Stimulated activated naive CD8-positive, alpha-beta T cell treated with anti-CD3 and anti-CD28 coated beads, Interleukin-15, Interleukin-2, amounts not matched to agents 100 ng/mL and 50 ng/mL, for 24 hours (primary cell): ENCODE measurements around the gene LARP6.
"Not testable (repeated sequence)": the region's sequence is repeated elsewhere in the genome, so short reads cannot be mapped to it uniquely, and the experiment has no call there.

Source experiments
- H3K27ac Mint-ChIP-seq: one replicate; pipeline ENCODE4 v1.8.0; 2021; ENCODE audit warnings: mild to moderate bottlenecking, mixed read lengths
- H3K27me3 Mint-ChIP-seq: one replicate; pipeline ENCODE4 v1.8.0; 2021; ENCODE audit warnings: mixed read lengths
- H3K36me3 Mint-ChIP-seq: one replicate; pipeline ENCODE4 v1.8.0; 2021; ENCODE audit warnings: low read depth, mixed read lengths
- H3K4me1 Mint-ChIP-seq: one replicate; pipeline ENCODE4 v1.8.0; 2021; ENCODE audit warnings: low read depth, mixed read lengths
- H3K4me3 Mint-ChIP-seq: one replicate; pipeline ENCODE4 v1.8.0; 2021; ENCODE audit warnings: mild to moderate bottlenecking, mixed read lengths
- H3K9me3 Mint-ChIP-seq: one replicate; pipeline ENCODE4 v1.8.0; 2021; ENCODE audit warnings: mixed read lengths

Gene LARP6

GRCh38 chr15:70853973-70854665, at the start of gene LARP6:
Gene LARP6, minus strand, starts transcription at chr15:70854157. Its CDS starts 69 bp downstream, at chr15:70854088.
- Mint-ChIP-seq H3K36me3 (no peaks in the 10 kb centered on the region), H3K4me1 (peaks cover 6% of the 10 kb centered on the region), H3K27me3 (peaks cover 66% of the 10 kb centered on the region), H3K27ac (no peak within 1 kb of the TSS), H3K4me3 (peak within 1 kb of the TSS; percentile 80), H3K9me3 (no peaks in the 10 kb centered on the region)

DNA sequence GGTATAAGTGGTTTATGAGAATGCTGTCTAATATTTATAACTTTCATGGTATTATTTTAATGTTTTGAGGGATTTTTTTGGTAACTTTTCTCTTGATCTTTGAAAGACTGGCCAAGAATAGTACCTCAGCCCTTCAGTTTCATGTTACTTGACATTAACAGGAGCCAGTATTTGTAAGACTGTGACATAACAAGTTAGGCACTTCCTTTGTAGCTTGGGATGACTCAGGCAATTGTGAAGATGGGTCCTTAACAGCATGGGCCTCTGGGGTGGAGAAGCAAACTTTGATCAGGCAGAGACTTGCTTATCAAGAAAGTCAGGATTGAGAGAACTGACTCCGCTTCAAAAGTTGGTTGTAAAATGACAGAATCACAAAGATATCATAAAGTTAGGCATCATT, 48.1 kb upstream of the LARP6 start:
- Mint-ChIP-seq H3K27ac (no peak overlapping the region), H3K4me1 (no peaks in the 10 kb centered on the region), H3K9me3 (peaks cover 2% of the 10 kb centered on the region), H3K27me3 (peaks cover 18% of the 10 kb centered on the region), H3K4me3 (no peak overlapping the region), H3K36me3 (no peaks in the 10 kb centered on the region)

DNA sequence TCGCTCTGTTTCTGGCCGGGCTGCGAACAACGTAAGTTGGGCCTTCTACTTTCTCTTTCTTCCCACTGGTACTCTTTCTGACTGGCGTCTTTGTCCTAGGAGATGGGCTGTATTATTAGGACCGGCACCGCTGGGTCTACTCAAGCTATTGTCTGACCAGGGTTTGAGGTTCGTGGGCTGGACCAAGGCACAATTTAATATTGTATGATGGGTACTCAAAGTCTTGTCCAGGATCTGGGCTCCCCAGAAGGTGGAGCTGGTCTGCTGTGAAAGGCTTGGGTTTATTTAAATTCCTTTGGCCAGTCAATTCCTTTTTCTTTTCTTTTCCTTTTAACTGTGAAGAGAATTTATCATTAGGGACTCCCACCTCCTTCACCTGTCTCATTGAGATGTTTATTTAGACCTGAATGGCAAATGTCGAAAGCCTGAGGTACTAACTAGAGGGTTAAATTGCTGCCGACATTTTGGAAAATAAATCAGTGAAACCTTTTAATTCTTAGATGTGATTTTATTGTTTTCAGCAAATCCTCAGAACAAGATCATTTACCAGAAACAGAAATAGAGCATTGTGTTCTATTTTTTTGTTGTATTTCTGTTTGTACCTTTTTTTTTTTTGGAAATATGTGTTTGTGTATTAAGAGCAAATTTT, 39.1 kb upstream of the LARP6 start:
- peaks cover 80% of the 10 kb centered on the region for H3K27me3 Mint-ChIP-seq

GRCh38 chr15:70892002-70892911, 38.3 kb upstream of the LARP6 start, which contains the start of the genes LRRC49 and THAP10:
Gene LRRC49, plus strand, starts transcription at chr15:70892826. Its CDS starts 69 bp downstream, at chr15:70892895.
Gene THAP10, minus strand, starts transcription at chr15:70892433. Its CDS starts 161 bp downstream, at chr15:70892272.
- Mint-ChIP-seq H3K4me1 (peaks cover 11% of the 10 kb centered on the region), H3K27ac (peak within 1 kb of the TSS; percentile 91), H3K27me3 (peaks cover 79% of the 10 kb centered on the region), H3K9me3 (no peaks in the 10 kb centered on the region), H3K4me3 (peak within 1 kb of the TSS; percentile 91), H3K36me3 (no peaks in the 10 kb centered on the region)

More for the DNA sequence above, 39.1 kb upstream of the LARP6 start:
- H3K27ac Mint-ChIP-seq, result peak overlapping the region; percentile 91
- H3K9me3 Mint-ChIP-seq, result no peaks in the 10 kb centered on the region
- H3K4me3 Mint-ChIP-seq, result peak overlapping the region; percentile 91
- H3K4me1 Mint-ChIP-seq, result peaks cover 11% of the 10 kb centered on the region
- no peaks in the 10 kb centered on the region for H3K36me3 Mint-ChIP-seq

DNA sequence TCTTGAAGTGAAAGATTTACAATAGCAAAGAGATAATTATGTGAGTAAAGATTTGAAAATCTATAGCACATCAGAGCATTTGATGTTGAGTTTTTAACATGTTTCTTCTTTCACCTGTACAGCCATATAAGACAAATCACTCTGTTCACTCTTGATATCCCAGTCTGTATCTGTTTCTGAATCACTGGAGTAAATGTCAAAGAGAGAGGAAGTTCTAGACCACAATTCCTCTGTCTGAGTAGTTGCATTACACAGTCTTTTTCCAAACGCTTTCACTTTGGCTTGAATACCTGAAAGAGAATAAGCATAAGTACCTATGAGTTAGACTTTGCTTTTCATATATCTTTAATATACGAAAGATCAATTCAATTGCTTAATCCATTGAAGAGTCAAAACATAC, 28.4 kb upstream of the LARP6 start:
- Mint-ChIP-seq H3K4me1 (no peaks in the 10 kb centered on the region), H3K9me3 (no peaks in the 10 kb centered on the region), H3K27me3 (peaks cover 43% of the 10 kb centered on the region)

DNA sequence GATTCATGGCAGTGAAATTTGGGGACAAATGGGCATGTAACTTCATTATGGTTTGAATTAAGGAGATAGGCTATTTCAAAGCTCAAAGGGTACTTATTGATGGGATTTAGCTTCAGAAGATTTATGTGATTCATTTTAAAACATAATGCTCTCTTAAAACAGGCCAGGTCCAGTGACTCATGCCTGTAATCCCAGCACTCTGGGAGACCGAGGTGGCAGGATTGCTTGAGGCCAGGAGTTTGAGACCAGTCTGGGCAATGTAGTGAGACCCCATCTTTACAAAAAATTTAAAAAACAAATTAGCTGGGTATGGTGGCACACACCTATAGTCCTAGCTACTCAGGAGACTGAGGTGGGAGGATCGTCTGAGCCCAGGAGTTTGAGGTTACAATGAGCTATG, 26.8 kb upstream of the LARP6 start:
- Mint-ChIP-seq H3K4me1 (no peaks in the 10 kb centered on the region), H3K27me3 (peaks cover 46% of the 10 kb centered on the region), H3K9me3 (no peaks in the 10 kb centered on the region)

More for the DNA sequence above, 28.4 kb upstream of the LARP6 start:
- Mint-ChIP-seq H3K36me3 (no peaks in the 10 kb centered on the region), H3K4me3 (no peak overlapping the region), H3K27ac (no peak overlapping the region)

DNA sequence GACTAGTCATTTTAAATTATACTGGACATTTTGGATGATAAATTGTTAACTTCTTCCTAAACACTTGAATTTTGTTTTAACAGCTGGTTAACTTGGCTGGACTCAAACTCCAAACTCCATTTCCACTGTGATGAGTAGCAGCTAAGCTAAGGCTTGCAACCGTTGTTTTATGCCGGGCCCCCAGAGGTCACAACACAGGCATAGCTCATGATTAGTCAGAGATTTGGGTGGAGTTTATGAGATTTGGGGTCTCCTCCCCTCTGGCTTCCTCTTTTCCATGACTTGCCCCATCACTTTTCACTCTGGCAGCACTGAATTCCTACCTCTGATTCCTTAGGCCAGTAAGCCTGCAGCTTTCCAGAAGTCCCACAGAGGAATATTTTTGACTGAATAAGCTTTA, 25.4 kb upstream of the LARP6 start:
- Mint-ChIP-seq H3K27me3 (peaks cover 43% of the 10 kb centered on the region), H3K4me3 (no peak overlapping the region), H3K27ac (no peak overlapping the region), H3K36me3 (no peaks in the 10 kb centered on the region), H3K9me3 (no peaks in the 10 kb centered on the region), H3K4me1 (no peaks in the 10 kb centered on the region)

More for the DNA sequence above, 26.8 kb upstream of the LARP6 start:
- no peak overlapping the region for H3K4me3 Mint-ChIP-seq
- H3K36me3 Mint-ChIP-seq, result no peaks in the 10 kb centered on the region
- H3K27ac Mint-ChIP-seq, result no peak overlapping the region

- Mint-ChIP-seq H3K4me3 (no peak overlapping the region), H3K27ac (no peak overlapping the region), H3K27me3 (peaks cover 44% of the 10 kb centered on the region), H3K9me3 (no peaks in the 10 kb centered on the region), H3K36me3 (no peaks in the 10 kb centered on the region), H3K4me1 (no peaks in the 10 kb centered on the region)
Measured at GRCh38 chr15:70876683-70877082, 22.7 kb upstream of the LARP6 start.

- no peak overlapping the region for H3K27ac Mint-ChIP-seq
- no peaks in the 10 kb centered on the region for H3K9me3 Mint-ChIP-seq
- H3K36me3 Mint-ChIP-seq, result no peaks in the 10 kb centered on the region
- no peak overlapping the region for H3K4me3 Mint-ChIP-seq
- H3K4me1 Mint-ChIP-seq, result no peaks in the 10 kb centered on the region
- H3K27me3 Mint-ChIP-seq, result peaks cover 44% of the 10 kb centered on the region
Measured at GRCh38 chr15:70876011-70876410, 22.1 kb upstream of the LARP6 start.

DNA sequence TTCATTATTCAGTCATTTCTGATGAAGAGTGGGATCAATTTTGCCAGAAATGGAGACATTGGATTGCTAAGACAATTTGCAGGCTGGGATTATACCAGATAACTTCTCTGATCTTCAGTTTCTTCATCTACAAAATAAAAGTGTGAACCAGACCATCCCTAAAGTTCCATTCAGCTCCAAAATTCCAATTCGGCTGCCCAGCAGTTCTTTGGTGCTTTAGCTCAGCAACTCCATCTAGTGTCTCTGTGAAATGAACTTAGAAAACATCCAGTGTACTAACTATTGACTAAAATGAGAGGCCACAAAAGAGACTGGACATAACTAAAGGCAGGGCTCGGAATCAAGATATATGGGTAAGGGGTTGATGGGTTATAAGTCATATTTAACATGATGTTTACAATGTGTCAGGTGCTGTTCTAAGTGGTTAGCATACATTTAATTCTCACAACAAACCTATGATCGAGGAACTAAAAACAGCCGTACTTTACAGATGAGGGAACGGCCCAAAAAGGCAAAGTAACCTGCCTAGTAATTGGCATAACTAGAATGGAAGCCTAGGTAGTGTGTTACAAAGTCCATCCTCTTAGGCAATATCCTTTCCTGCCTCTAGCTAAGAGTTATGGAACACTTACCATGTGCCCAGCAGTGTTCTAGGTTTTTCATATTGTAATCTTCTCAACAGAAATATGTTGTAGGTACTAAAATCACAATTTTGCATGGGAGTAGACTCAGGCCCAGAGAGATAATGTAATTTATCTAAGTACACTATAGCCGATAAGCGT, 21.2 kb upstream of the LARP6 start:
- Mint-ChIP-seq H3K9me3 (no peaks in the 10 kb centered on the region), H3K27me3 (peaks cover 40% of the 10 kb centered on the region), H3K36me3 (no peaks in the 10 kb centered on the region), H3K4me1 (no peaks in the 10 kb centered on the region), H3K27ac (no peak overlapping the region), H3K4me3 (no peak overlapping the region)

- H3K9me3 Mint-ChIP-seq, result no peaks in the 10 kb centered on the region
- H3K27ac Mint-ChIP-seq, result no peak overlapping the region
- no peaks in the 10 kb centered on the region for H3K36me3 Mint-ChIP-seq
- H3K27me3 Mint-ChIP-seq, result peaks cover 26% of the 10 kb centered on the region
- H3K4me3 Mint-ChIP-seq, result no peak overlapping the region
- no peaks in the 10 kb centered on the region for H3K4me1 Mint-ChIP-seq
Measured at GRCh38 chr15:70873232-70874054, 19.5 kb upstream of the LARP6 start.

DNA sequence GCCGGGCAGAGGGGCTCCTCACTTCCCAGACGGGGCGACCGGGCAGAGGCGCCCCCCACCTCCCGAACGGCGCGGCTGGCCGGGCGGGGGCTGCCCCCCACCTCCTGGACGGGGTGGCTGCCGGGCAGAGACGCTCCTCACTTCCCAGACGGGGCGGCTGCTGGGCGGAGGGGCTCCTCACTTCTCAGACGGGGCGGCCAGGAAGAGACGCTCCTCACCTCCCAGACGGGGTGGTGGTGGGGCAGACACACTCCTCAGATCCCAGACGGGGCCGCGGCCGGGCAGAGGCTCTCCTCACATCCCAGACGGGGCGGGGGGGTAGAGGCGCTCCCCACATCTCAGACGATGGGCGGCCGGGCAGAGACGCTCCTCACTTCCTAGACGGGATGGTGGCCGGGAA, 17.5 kb upstream of the LARP6 start:
- not testable (repeated sequence) for H3K27ac Mint-ChIP-seq, H3K36me3 Mint-ChIP-seq, H3K9me3 Mint-ChIP-seq, H3K4me1 Mint-ChIP-seq, H3K4me3 Mint-ChIP-seq
- H3K27me3 Mint-ChIP-seq, result peaks cover 26% of the 10 kb centered on the region

GRCh38 chr15:70870051-70870450, 16.1 kb upstream of the LARP6 start:
- Mint-ChIP-seq H3K27ac (no peak overlapping the region), H3K4me3 (no peak overlapping the region), H3K27me3 (peaks cover 23% of the 10 kb centered on the region), H3K36me3 (no peaks in the 10 kb centered on the region), H3K4me1 (no peaks in the 10 kb centered on the region), H3K9me3 (no peaks in the 10 kb centered on the region)
